GM12878 (cell line): Measurements from ENCODE around the gene LRRC15.

Experiments
- FOXM1 ChIP-seq: IDR thresholded peaks from 2 replicates; pipeline ENCODE4 v1.6.1; 2012; ENCODE audit warnings: low read depth, mild to moderate bottlenecking, inconsistent platforms, low read length, moderate library complexity
- SIN3A ChIP-seq: IDR thresholded peaks from 2 replicates; pipeline ENCODE4 v1.6.1; 2012; ENCODE audit warnings: low read depth, low read length, improper control_type of control experiment
- YY1 ChIP-seq: IDR thresholded peaks from 2 replicates; pipeline ENCODE4 v1.6.1; 2011; ENCODE audit warnings: low read depth, mild to moderate bottlenecking, low read length
- ZNF207 ChIP-seq: fragments of 450-650 bp; IDR thresholded peaks from 2 replicates; pipeline ENCODE4 v1.6.1; 2014; ENCODE audit warnings: antibody characterized with exemption, mild to moderate bottlenecking, borderline replicate concordance

GRCh38 chr3:194310060-194310835, 59.3 kb downstream of the LRRC15 start:
- TF ChIP-seq YY1 (no peak), FOXM1 (no peak), ZNF207 (no peak), SIN3A (no peak)
